ENCODE results near the gene SNURF.
"Not testable (repeated sequence)": the region's sequence is repeated elsewhere in the genome, so short reads cannot be mapped to it uniquely, and the experiment has no call there.

SNURF gene

DNA sequence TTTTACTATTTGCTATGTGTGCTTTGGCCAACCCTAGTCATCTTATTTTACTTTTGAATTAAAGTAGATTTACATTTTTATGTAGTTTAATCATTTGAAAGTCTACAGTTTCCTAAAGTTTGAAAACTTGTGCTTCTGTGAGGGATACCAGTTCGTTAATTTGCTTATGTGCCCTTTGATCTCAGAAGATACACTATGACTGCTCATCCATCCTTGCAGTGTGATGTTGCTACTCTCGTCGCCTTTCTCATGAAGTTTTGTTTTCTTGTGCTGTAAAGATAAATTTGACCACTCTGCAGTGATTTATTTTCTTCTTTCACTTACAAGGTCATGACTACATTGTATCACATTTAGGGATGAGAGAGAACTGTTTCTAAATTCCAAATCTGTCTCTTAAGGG lies 16.3 kb downstream of the SNURF start:
- DNase-seq (ENCODE audit: low read depth): no peak

DNA sequence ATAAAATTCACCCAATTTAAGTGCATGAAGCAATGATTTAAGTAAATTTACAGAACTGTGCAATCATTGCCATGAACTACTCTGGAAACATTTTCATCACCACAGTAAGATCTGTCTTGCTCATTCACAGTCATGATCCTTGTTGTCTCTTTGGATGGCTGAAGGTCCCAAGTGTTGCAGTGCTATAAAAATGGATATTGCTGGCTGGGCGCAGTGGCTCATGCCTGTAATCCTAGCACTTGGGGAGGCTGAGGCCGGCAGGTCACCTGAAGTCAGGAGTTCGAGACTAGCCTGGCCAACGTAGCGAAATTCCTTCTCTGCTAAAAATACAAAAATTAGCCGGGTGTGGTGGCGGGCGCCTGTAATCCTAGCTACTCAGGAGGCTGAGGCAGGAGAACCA lies 17.0 kb downstream of the SNURF start:
- no peak for DNase-seq (ENCODE audit: low read depth)

DNA sequence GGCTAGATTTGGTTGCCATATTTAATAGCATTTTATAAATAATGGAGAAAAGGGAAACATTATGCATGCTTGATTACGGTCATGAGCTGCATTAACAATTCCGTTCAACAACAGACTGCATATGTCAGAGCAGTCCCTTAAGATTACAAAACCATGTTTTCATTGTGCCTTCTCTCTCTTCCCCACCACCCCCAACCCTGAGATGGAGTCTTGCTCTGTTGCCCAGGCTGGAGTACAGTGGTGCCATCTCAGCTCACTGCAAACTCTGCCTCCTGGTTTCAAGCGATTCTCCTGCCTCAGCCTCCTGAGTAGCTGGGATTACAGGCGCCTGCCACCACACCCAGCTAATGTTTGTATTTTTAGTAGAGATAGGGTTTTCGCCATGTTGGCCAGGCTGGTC lies 17.9 kb downstream of the SNURF start:
- DNase-seq (ENCODE audit: low read depth): not testable (repeated sequence)

DNA sequence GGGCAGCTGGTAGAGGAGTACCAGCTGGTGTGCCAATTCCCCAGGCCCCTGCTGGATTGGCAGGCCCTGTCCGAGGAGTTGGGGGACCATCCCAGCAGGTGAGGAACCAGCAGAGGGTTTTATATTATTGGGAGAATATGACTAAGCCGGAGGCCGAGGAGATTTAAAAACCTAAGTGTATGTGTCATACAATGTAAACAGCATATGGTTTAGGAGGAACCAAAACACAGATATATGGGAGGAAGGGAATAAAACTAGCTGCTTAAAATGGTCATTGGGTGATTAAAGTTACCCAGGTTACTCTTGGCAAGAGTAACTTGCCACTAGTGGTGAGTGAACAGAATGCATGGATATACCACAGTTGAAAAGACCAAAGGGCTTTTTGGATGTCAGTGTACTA lies 22.1 kb downstream of the SNURF start:
- no peak for DNase-seq (ENCODE audit: low read depth)

DNA sequence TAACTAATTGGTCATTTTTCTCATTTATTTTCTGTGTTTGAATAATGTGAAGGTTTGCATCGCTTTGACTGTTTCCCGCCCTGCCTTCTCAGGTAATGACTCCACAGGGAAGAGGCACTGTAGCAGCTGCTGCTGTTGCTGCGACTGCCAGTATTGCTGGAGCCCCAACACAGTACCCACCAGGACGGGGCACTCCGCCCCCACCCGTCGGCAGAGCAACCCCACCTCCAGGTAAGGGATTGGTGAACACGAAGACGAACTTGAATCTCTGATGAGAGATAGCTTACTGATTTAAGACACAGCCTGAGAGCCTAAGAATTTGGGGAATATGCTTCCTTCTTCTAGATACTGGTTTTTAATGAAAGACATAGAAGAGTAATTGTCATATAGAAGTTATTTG lies 22.9 kb downstream of the SNURF start:
- DNase-seq (ENCODE audit: low read depth): no peak

DNA sequence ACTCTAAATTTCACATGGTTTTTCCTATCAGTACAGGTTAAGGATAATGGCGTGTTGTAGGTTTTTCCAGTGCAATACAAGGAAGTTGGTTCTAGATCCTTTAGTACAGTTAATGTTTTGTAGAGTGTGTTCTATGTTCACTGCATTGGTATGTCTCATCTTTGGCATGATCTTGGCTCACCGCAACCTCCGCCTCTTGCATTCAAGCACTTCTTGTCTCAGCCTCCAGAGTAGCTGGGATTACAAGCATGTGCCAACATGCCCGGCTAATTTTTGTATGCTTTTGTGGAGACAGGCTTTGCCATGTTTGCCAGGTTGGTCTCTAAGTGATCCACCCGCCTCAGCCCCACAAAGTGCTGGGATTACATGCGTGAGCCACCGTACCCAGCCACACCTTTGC lies 30.4 kb downstream of the SNURF start:
- no peak for DNase-seq (ENCODE audit: low read depth)

DNA sequence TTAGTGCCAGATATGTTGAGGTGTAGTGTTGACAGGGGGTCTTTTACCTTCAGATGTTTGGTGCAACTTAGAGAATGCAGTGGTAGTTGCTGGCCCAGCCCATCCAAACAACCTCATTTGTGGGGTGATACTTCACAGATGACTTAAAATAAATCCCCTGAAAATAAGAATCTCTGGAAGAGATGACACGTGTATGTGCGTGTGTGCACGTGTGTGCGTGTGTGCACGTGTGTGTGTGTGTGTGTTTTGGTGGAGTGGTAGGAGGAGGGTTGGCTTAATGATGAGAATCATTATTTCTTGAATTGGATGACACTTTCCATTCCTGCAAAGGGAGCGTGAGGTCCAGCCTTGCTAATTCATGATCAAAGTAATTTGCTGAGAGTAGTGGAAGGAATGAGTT lies 31.9 kb downstream of the SNURF start:
- no peak for DNase-seq (ENCODE audit: low read depth)

All from T follicular helper cell (primary cell).